ENCODE results near the gene SLFN14.
"Not testable (repeated sequence)": the region's sequence is repeated elsewhere in the genome, so short reads cannot be mapped to it uniquely, and the experiment has no call there.

SLFN14 gene

GRCh38 chr17:35559495-35560210, 966 bp downstream of the SLFN14 start:
- DNase-seq (ENCODE audit: low read depth in 2 of 2), result no peak

- no peak for DNase-seq (ENCODE audit: low read depth in 2 of 2)
Measured at GRCh38 chr17:35557353-35557752, 3.3 kb downstream of the SLFN14 start.

- DNase-seq (ENCODE audit: low read depth in 2 of 2), result no peak
Measured at GRCh38 chr17:35555691-35556090, 4.9 kb downstream of the SLFN14 start.

GRCh38 chr17:35554668-35555067, 6.0 kb downstream of the SLFN14 start:
- no peak for DNase-seq (ENCODE audit: low read depth in 2 of 2)

- no peak for DNase-seq (ENCODE audit: low read depth in 2 of 2)
Measured at GRCh38 chr17:35553310-35553709, 7.3 kb downstream of the SLFN14 start.

- DNase-seq (ENCODE audit: low read depth in 2 of 2), result no peak
Measured at GRCh38 chr17:35548978-35549377, 11.6 kb downstream of the SLFN14 start.

GRCh38 chr17:35548208-35548810, 12.3 kb downstream of the SLFN14 start:
- no peak for DNase-seq (ENCODE audit: low read depth in 2 of 2)

- DNase-seq (ENCODE audit: low read depth in 2 of 2), result no peak
Measured at GRCh38 chr17:35546487-35546886, 14.1 kb downstream of the SLFN14 start.

- DNase-seq (ENCODE audit: low read depth in 2 of 2), result no peak
Measured at GRCh38 chr17:35545150-35545549, 15.5 kb downstream of the SLFN14 start.

GRCh38 chr17:35543856-35544255, 16.8 kb downstream of the SLFN14 start:
- no peak for DNase-seq (ENCODE audit: low read depth in 2 of 2)

GRCh38 chr17:35542990-35543389, 17.6 kb downstream of the SLFN14 start:
- no peak for DNase-seq (ENCODE audit: low read depth in 2 of 2)

- no peak for DNase-seq (ENCODE audit: low read depth in 2 of 2)
Measured at GRCh38 chr17:35541434-35541833, 19.2 kb downstream of the SLFN14 start.

GRCh38 chr17:35540589-35541404, 19.8 kb downstream of the SLFN14 start:
- DNase-seq (ENCODE audit: low read depth in 2 of 2), result no peak

GRCh38 chr17:35539659-35540026, 21.0 kb downstream of the SLFN14 start:
- no peak for DNase-seq (ENCODE audit: low read depth in 2 of 2)

GRCh38 chr17:35537601-35538141, 22.9 kb downstream of the SLFN14 start, which contains the start of gene SLFN12L:
SLFN12L (minus strand) TSS chr17:35537678; CDS start chr17:35522364, 15,314 bp downstream.
- no peak for DNase-seq (ENCODE audit: low read depth in 2 of 2)

GRCh38 chr17:35536664-35537171, 23.9 kb downstream of the SLFN14 start:
- no peak for DNase-seq (ENCODE audit: low read depth in 2 of 2)

GRCh38 chr17:35535406-35535805, 25.2 kb downstream of the SLFN14 start:
- not testable (repeated sequence) for DNase-seq (ENCODE audit: low read depth in 2 of 2)

- DNase-seq (ENCODE audit: low read depth in 2 of 2), result no peak
Measured at GRCh38 chr17:35534576-35535093, 26.0 kb downstream of the SLFN14 start.

- DNase-seq (ENCODE audit: low read depth in 2 of 2), result no peak
Measured at GRCh38 chr17:35531160-35531559, 29.5 kb downstream of the SLFN14 start.

- no peak for DNase-seq (ENCODE audit: low read depth in 2 of 2)
Measured at GRCh38 chr17:35529866-35530265, 30.8 kb downstream of the SLFN14 start.

- not testable (repeated sequence) for DNase-seq (ENCODE audit: low read depth in 2 of 2)
Measured at GRCh38 chr17:35529326-35529725, 31.3 kb downstream of the SLFN14 start.

- no peak for DNase-seq (ENCODE audit: low read depth in 2 of 2)
Measured at GRCh38 chr17:35523296-35523695, 37.3 kb downstream of the SLFN14 start.

All from stimulated activated CD8-positive, alpha-beta memory T cell treated with anti-CD3 and anti-CD28 coated beads, Interleukin-7, amount 100 ng/mL, for 1 hour (primary cell).